ENCODE results near the gene RBCK1.

GRCh38 chr20:376750-377149 lies 31.3 kb upstream of the RBCK1 start:
- no peak for TF ChIP-seq CTCF (IDR thresholded peaks at IDR 0.05)
- TF ChIP-seq POLR2A (IDR thresholded peaks at IDR 0.05), result no peak

All from adrenal gland (tissue), 5 donors.